Measurements from ENCODE around the gene ZMIZ2.
"Not testable (repeated sequence)": the region's sequence is repeated elsewhere in the genome, so short reads cannot be mapped to it uniquely, and the experiment has no call there.

Gene ZMIZ2

GRCh38 chr7:44748045-44748947 is at the start of gene ZMIZ2:
Gene ZMIZ2 (plus strand): TSS chr7:44748847. CDS start chr7:44756250, 7,403 bp downstream.
- peak; percentile 60 for DNase-seq

- DNase-seq = not testable (repeated sequence)
Measured at GRCh38 chr7:44699598-44699997, 49.0 kb upstream of the ZMIZ2 start.

DNA sequence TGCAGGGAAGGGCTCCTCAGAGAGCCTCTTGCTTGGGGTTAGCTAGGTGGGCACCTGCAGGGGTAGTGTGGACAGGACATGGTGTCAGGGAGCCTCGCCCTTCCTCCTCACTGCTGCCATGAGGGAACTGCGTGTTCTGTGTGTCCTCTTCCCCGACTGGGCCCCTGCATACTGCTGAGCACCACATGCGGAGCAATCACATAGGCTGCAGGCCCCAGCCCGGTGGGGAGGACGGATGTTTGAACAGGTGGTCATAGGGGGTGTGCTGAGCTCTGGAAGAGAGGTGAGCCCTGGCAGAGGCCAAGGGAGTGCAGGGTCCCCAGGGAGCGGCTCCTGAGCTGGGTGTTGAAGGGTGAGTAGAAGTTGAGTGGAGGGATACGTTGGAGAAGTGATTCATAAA is 48.3 kb upstream of the ZMIZ2 start:
- no peak for DNase-seq

GRCh38 chr7:44703391-44703790 is 45.3 kb upstream of the ZMIZ2 start:
- not testable (repeated sequence) for DNase-seq

DNA sequence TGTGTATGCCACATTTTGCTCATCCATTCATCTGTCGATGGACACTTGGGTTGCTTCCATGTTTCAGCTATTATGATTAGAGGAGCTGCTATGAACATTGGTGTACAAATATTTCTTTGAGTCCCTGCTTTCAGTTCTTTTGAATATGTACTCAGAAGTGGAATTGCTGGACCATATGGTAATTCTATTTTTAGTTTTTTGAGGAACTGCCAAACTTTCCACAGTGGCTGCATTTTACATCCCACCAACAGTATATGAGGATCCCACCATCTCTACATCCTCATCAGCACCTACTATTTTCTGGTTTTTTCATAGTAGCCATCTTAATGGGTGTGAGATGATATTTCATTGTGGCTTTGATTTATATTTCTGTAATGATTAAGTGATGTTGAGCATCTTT is 44.7 kb upstream of the ZMIZ2 start:
- DNase-seq = no peak

DNA sequence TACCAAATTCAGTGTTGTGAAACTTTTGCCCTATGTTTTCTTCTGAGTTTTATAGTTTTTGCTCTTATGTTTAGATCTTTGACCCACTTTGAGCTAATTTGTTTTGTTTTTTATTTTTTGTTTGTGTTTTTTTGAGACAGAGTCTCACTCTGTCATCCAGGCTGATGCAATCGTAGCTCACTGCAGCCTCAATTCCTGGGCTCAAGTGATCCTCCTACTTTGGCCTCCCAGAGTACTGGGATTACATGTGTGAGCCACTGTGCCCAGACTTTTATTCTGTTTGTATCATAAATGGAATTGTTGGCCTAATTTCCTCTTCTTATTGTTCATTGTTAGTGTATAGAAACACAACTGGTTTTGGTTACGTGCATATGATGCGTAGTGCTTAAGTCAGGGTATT is 43.2 kb upstream of the ZMIZ2 start:
- DNase-seq = no peak

GRCh38 chr7:44706788-44707557 is 41.7 kb upstream of the ZMIZ2 start:
- DNase-seq = no peak

DNA sequence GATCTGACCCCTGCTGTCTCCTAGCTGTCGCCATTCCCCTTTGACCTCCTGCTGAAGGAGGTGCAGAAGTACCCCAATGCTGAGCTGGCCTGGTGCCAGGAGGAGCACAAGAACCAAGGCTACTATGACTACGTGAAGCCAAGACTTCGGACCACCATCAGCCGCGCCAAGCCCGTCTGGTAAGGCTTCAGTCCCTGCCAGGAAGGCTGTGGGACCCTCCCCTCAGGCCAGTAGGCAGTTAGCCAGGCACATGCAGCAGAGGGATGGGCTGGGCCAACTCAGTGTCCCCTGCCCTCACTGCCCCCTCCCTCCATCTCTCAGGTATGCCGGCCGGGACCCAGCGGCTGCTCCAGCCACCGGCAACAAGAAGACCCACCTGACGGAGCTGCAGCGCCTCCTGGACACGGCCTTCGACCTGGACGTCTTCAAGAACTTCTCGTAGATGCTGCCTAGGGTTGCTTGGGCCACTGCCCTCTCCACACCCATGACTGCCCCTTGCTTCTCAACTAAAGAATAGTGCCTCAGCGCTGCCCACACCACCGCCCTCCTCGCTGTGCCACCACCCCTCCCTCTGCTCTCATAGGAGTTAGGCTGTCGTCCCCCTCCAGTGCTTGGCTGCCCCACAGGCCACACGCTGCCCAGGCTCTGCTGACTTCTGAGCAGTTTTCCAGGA is 41.0 kb upstream of the ZMIZ2 start:
- DNase-seq = no peak

DNA sequence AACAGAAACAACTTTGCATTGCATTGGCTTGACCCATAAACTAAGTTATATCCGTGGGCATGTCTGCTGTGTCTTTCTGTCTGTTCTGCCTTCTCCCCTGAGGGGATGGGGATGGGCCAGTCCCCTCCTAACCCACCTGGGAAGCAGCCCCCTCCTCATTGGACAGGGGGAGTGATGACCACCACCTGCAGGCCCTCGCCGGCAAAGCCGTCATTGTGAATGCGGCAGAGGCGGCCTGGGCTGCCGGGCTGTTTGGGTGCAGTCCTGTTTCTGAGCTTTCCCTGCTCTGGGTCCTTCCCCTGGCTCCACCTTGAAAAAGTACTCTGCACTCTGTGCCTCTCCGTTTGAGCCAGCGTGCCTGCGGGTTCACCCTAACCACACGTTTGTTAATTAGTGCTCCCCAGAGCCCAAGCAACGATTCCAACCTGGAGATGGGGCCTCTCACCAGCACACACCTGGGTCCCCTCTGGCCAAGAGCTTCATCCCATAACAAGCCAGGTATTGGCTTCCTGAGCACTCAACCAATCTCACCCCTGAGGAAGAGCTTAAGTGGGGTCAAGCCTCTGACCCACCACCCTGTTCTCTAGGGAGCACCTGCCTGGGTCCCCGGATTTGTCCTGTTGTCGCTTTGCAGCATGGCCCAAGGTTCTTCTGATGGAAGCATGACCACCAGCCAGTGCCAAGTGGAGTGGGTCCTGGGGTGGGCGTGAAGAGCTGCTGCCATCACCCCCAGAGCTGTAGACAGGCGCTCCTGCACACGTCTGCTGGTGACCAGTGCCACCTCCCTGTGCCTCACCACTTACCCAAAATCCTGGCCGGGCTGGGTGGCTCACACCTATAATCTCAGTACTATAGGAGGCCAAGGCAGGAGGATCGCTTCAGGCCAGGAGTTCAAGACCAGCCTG is 39.4 kb upstream of the ZMIZ2 start:
- no peak for DNase-seq

DNA sequence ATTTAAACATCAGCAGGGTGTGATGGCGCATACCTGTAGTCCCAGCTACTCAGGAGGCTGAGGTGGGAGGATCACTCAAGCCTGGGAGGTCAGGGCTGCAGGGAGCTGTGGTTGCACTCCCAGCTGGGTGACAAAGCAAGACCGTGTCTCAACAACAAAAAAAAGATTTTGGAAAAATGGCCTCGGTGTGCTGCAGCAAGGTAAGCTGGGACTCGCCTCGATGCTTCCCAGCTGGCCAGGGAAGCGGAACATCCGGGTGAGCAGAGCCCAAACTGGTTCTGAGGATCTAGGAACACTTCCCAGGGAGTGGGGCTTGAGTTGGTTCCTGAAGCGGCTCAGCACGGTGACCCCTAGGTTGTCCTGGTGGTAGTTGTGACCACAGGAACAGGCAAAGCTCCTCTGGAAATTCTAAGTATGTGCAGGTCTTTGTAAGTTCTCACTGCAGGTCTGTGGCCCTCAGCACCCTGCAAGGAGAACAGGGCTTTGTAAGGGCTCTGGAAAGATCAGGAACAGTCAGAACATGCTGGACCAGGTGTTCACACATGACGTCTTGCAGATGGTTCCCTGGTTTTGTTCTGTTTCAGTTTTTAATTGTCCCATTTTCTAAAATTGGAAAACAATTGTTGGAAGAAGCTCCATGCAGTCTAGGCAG is 38.6 kb upstream of the ZMIZ2 start:
- DNase-seq = no peak

DNA sequence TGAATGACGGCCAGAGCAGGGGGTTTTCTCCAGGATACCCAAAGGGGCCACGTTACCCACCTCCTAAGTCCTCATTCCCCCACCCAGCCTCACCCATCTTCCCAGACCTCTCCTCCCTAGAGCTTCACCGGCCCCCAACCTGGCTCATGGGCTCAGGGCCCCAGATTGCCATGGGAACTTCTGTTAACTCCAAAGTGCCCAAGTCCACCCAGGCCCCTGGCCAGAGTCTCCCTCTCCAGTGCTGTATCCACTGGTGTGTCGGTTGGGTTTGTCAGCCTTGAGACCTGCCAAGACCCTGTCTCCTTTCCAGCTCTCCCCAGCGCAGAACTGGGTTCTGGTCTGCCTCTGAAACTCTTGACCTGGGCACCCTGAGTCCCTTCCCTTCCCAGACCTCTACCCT is 37.1 kb upstream of the ZMIZ2 start:
- DNase-seq = no peak

DNA sequence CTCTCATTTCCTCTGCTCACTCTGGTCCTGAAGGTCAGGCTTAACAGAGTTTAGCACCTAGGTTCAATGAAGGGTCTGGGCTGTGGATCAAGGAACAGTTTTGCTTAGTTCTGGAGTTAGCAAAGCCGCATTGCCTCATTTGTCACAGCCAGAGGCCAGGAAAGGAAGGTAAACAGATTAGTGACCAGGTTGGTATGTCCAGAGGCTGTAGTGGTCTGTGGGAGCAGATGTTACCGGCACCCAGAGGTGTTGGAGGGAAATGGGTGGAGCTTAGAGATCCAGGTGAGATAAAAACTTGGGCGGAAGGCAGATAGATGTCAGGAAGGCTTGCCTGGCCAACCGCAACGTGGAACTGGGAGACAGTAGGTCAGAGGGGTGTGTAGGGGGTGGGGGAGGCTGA is 36.6 kb upstream of the ZMIZ2 start:
- no peak for DNase-seq

DNA sequence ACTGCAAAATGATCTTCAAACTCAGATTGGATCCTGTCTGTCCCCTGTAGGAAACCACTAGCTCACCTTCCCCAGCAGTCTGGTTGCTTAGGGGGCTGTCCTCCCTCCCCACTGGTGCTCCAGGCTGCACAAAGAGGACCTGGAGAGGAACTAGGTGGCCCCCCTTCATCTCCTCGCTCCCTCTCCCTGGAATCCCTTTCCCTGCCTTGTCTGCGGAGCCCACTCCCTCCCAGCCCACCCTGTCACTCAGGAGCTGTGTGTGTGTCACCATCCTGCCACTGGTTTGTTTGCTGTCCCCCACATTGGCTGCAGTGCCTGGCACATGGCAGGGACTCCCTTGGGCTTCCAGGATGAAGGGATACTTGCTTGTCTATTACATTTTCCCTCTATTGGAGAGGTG is 35.5 kb upstream of the ZMIZ2 start:
- no peak for DNase-seq

GRCh38 chr7:44713680-44714335 is 34.8 kb upstream of the ZMIZ2 start:
- DNase-seq = no peak

- no peak for DNase-seq
Measured at GRCh38 chr7:44716205-44716604, 32.4 kb upstream of the ZMIZ2 start.

DNA sequence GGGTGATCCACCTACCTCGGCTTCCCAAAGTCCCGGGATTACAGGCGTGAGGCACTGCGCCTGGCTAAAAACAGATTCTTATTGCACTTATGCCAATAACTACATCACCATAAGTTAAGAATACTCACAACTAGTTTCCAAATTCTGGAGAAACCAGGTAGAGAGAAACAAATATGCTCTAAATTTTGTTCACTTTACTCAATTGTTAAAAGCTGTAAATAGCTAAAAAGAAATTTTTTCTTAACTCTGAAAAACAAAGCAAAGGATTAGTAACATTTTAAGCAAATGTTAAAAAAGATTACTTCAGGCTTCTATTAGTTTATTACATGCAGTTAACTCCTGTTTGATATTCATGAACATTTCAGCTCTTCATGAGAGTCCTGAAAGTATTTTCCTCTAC is 28.3 kb upstream of the ZMIZ2 start:
- DNase-seq = no peak

DNA sequence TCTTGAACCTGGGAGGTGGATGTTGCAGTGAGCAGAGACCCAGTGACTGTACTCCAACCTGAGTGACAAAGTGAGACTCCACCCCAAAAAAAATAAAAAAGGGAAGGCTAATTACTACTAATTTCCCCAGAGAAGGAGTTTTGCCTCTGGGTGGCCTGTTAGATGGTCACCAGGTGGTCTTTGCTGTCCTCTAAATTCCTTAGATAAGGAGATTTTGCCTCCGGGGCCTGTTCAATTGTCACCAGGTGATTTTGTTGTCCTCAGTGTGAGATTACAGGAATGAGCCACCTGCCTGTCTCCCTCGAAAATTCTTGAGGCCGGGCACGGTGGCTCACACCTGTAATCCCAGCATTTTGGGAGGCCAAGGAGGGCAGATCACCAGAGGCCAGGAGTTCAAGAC is 24.4 kb upstream of the ZMIZ2 start:
- no peak for DNase-seq

GRCh38 chr7:44726250-44726649 is 22.4 kb upstream of the ZMIZ2 start:
- not testable (repeated sequence) for DNase-seq

DNA sequence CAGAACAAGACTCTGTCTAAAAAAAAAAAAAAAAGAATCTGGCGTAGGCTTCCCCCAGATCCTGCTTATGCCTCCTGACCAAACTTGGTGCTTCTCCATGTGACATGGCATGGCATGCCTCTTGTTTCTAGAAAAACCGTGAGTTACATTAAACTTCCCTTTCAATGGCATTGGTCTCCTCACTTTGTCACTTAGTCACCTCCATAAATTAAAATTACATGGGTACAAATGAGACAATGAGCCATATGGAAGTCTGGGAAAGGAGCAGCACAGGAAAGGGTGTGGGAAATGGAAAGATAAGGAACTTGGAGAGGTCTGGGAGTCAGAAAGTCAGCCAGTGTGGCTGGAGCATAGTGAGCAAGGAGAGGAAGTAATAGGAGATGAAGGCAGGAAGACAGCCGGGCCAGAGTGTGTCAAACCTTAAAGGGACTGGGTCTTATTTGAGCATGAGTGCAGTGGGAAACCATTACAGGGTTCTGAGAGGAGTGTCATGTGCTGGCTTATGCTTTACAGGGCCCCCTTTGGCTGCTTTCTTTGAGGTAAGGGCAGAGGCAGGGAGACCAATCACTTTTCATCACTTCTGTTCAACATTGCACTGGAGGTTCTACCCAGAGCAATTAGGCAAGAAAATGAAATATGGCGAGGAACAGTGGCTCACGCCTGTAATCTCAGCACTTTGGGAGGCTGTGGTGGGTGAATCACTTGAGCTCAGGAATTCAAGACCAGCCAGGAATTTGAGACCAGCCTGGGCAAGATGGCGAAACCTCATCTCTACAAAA is 21.3 kb upstream of the ZMIZ2 start:
- DNase-seq = no peak

DNA sequence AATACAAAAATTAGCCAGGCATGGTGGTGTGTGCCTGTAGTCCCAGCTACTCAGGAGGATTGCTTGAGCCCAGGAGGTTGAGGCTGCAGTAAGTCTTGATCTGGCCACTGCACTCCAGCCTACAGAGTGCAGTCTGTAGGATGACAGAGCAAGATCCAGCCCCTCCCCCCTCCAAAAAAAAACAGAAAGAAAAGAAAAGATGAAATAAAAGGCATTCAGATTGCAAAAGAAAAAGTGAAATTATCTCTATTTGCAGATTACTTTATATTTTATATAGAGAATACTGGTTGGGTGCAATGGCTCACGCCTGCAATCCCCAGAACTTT is 20.7 kb upstream of the ZMIZ2 start:
- DNase-seq = no peak
